IPS DF 6.9 (cell line): Measurements from ENCODE around the gene LEAP2.

Source experiments
- DNase-seq: peaks from one replicate; pipeline ENCODE4 v3.0.0-alpha.2; 2013; ENCODE audit warnings: low read depth, low spot score
- H3K27ac ChIP-seq: one replicate; pipeline ENCODE4 v1.5.1; 2013; ENCODE audit warnings: low read length, control low read depth
- H3K27me3 ChIP-seq: 2 replicates; pipeline ENCODE4 v1.6.1; 2013; ENCODE audit warnings: mild to moderate bottlenecking, low read length; ENCODE audit not compliant: control insufficient read depth, insufficient read depth
- H3K36me3 ChIP-seq: 2 replicates; pipeline ENCODE4 v1.6.1; 2013; ENCODE audit warnings: low read length; ENCODE audit not compliant: control insufficient read depth, insufficient read depth
- H3K4me1 ChIP-seq: 2 replicates; pipeline ENCODE4 v1.6.1; 2013; ENCODE audit warnings: low read length; ENCODE audit not compliant: control insufficient read depth, insufficient read depth
- H3K4me3 ChIP-seq: 2 replicates; pipeline ENCODE4 v1.5.1; 2013; ENCODE audit warnings: mild to moderate bottlenecking, low read length
- H3K9me3 ChIP-seq: 2 replicates; pipeline ENCODE4 v1.6.1; 2013; ENCODE audit warnings: low read length, inconsistent platforms; ENCODE audit not compliant: control insufficient read depth, insufficient read depth
- WGBS: extraction: QIAGEN DNeasy Blood & Tissue Kit; methylation state at CpG from one replicate; pipeline ENCODE4 v1.1.7; 2013; ENCODE audit warnings: mixed read lengths, missing lambda C conversion rate; ENCODE audit not compliant: insufficient read length, insufficient coverage; 5-methylcytosine and 5-hydroxymethylcytosine counted together

The LEAP2 gene

GRCh38 chr5:132830436-132831094 is 42.9 kb upstream of the LEAP2 start, which contains the start of gene SHROOM1:
SHROOM1 (minus strand) TSS chr5:132830647; CDS start chr5:132826140, 4,507 bp downstream.
- no peak within 1 kb of the TSS for H3K27ac ChIP-seq
- H3K9me3 ChIP-seq, result no peaks in the 10 kb centered on the region
- H3K36me3 ChIP-seq, result no peaks in the 10 kb centered on the region
- peaks cover 15% of the 10 kb centered on the region for H3K27me3 ChIP-seq
- no peak for DNase-seq
- WGBS, result no CpG with 5 or more reads among the region's 78 CpGs
- peak within 1 kb of the TSS; percentile 88 for H3K4me3 ChIP-seq
- H3K4me1 ChIP-seq, result no peaks in the 10 kb centered on the region; the same call in 1 of the 2 replicates

- no peak overlapping the region for H3K27ac ChIP-seq
- no peaks in the 10 kb centered on the region for H3K9me3 ChIP-seq
- WGBS, result no CpG with 5 or more reads among the region's 15 CpGs
- peaks cover 13% of the 10 kb centered on the region for H3K27me3 ChIP-seq
- no peaks in the 10 kb centered on the region; the same call in 1 of the 2 replicates for H3K4me1 ChIP-seq
- peak overlapping the region; percentile 88; the same call in 1 of the 2 replicates for H3K4me3 ChIP-seq
- no peak for DNase-seq
- H3K36me3 ChIP-seq, result no peaks in the 10 kb centered on the region
Measured at GRCh38 chr5:132831095-132831860, 42.2 kb upstream of the LEAP2 start.

- DNase-seq, result no peak
- Histone ChIP-seq H3K9me3 (no peaks in the 10 kb centered on the region), H3K36me3 (no peaks in the 10 kb centered on the region), H3K27ac (no peak overlapping the region), H3K27me3 (peaks cover 11% of the 10 kb centered on the region), H3K4me3 (no peak overlapping the region), H3K4me1 (no peaks in the 10 kb centered on the region; the same call in 1 of the 2 replicates)
- WGBS, result no CpG with 5 or more reads among the region's 5 CpGs
Measured at GRCh38 chr5:132832612-132833011, 40.9 kb upstream of the LEAP2 start.

GRCh38 chr5:132834057-132834456 is 39.4 kb upstream of the LEAP2 start:
- H3K4me3 ChIP-seq, result no peak overlapping the region
- no peaks in the 10 kb centered on the region for H3K36me3 ChIP-seq
- no CpG with 5 or more reads among the region's 3 CpGs for WGBS
- DNase-seq, result no peak
- no peaks in the 10 kb centered on the region for H3K9me3 ChIP-seq
- no peak overlapping the region for H3K27ac ChIP-seq
- H3K27me3 ChIP-seq, result peaks cover 7% of the 10 kb centered on the region
- no peaks in the 10 kb centered on the region; the same call in 1 of the 2 replicates for H3K4me1 ChIP-seq

- Histone ChIP-seq H3K4me1 (no peaks in the 10 kb centered on the region), H3K27me3 (no peaks in the 10 kb centered on the region; the same call in 1 of the 2 replicates), H3K9me3 (no peaks in the 10 kb centered on the region), H3K27ac (no peak overlapping the region), H3K4me3 (no peak overlapping the region), H3K36me3 (no peaks in the 10 kb centered on the region)
- no CpG with 5 or more reads among the region's 1 CpG for WGBS
- no peak for DNase-seq
Measured at GRCh38 chr5:132836852-132837251, 36.6 kb upstream of the LEAP2 start.

GRCh38 chr5:132837868-132838267 is 35.6 kb upstream of the LEAP2 start:
- H3K36me3 ChIP-seq, result no peaks in the 10 kb centered on the region
- no peak for DNase-seq
- no peaks in the 10 kb centered on the region for H3K9me3 ChIP-seq
- H3K4me1 ChIP-seq, result no peaks in the 10 kb centered on the region
- H3K27ac ChIP-seq, result no peak overlapping the region
- WGBS, result no CpG with 5 or more reads among the region's 2 CpGs
- no peaks in the 10 kb centered on the region for H3K27me3 ChIP-seq
- H3K4me3 ChIP-seq, result no peak overlapping the region

GRCh38 chr5:132838516-132839282 is 34.8 kb upstream of the LEAP2 start:
- Histone ChIP-seq H3K27ac (no peak overlapping the region), H3K4me1 (no peaks in the 10 kb centered on the region), H3K9me3 (no peaks in the 10 kb centered on the region), H3K4me3 (no peak overlapping the region), H3K27me3 (no peaks in the 10 kb centered on the region), H3K36me3 (no peaks in the 10 kb centered on the region)
- WGBS, result no CpG with 5 or more reads among the region's 3 CpGs
- DNase-seq, result no peak

- Histone ChIP-seq H3K27me3 (no peaks in the 10 kb centered on the region), H3K27ac (no peak overlapping the region), H3K36me3 (no peaks in the 10 kb centered on the region), H3K9me3 (no peaks in the 10 kb centered on the region), H3K4me3 (no peak overlapping the region), H3K4me1 (no peaks in the 10 kb centered on the region)
- no peak for DNase-seq
- WGBS, result no CpG with 5 or more reads among the region's 8 CpGs
Measured at GRCh38 chr5:132839426-132840301, 33.8 kb upstream of the LEAP2 start.

GRCh38 chr5:132840313-132840712 is 33.2 kb upstream of the LEAP2 start:
- WGBS, result no CpG with 5 or more reads among the region's 3 CpGs
- no peak overlapping the region for H3K4me3 ChIP-seq
- no peak overlapping the region for H3K27ac ChIP-seq
- no peak for DNase-seq
- no peaks in the 10 kb centered on the region for H3K27me3 ChIP-seq
- no peaks in the 10 kb centered on the region for H3K4me1 ChIP-seq
- H3K9me3 ChIP-seq, result no peaks in the 10 kb centered on the region
- H3K36me3 ChIP-seq, result no peaks in the 10 kb centered on the region
